Astrocyte of the hippocampus (primary cell): ENCODE data around the gene NXF3.
"Not testable (repeated sequence)": the region's sequence is repeated elsewhere in the genome, so short reads cannot be mapped to it uniquely, and the experiment has no call there.

ENCODE experiments used
- DNase-seq: peaks from one replicate; pipeline ENCODE4 v3.0.0; 2011; ENCODE audit warnings: low read depth, low spot score

The NXF3 gene, protein sequence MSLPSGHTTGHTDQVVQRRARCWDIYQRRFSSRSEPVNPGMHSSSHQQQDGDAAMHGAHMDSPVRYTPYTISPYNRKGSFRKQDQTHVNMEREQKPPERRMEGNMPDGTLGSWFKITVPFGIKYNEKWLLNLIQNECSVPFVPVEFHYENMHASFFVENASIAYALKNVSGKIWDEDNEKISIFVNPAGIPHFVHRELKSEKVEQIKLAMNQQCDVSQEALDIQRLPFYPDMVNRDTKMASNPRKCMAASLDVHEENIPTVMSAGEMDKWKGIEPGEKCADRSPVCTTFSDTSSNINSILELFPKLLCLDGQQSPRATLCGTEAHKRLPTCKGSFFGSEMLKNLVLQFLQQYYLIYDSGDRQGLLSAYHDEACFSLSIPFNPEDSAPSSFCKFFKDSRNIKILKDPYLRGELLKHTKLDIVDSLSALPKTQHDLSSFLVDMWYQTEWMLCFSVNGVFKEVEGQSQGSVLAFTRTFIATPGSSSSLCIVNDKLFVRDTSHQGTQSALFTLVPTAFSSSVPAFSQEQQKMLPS

DNA sequence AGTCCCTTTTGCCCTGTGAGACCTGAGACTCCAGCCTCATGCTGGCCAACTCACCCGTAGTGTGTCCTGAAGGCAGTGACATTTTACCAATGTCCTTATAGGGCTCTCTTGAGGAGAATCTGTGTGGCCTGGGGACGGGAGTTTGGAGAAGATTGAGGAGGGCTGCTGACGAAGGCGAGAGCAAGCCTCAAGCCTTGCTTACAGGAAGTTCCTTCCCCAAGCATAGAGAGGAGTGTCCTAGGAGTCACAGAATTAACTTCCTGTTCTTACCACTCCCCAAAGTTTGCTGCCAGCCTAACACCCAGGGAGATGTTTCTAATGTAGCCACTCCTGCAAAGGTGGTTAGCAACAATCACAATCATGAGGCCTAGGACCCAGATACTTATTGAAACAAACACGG, at the start of gene NXF3:
Gene NXF3, minus strand, starts transcription at position 202 of the 400 bp plus-strand sequence. Its CDS starts 120 bp downstream, at position 82.
- no peak for DNase-seq

DNA sequence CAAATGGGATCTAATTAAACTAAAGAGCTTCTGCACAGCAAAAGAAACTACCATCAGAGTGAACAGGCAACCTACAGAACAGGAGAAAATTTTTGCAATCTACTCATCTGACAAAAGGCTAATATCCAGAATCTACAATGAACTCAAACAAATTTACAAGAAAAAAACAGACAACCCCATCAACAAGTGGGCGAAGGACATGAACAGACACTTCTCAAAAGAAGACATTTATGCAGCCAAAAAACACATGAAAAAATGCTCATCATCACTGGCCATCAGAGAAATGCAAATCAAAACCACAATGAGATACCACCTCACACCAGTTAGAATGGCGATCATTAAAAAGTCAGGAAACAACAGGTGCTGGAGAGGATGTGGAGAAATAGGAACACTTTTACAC, 43.6 kb upstream of the NXF3 start:
- not testable (repeated sequence) for DNase-seq

DNA sequence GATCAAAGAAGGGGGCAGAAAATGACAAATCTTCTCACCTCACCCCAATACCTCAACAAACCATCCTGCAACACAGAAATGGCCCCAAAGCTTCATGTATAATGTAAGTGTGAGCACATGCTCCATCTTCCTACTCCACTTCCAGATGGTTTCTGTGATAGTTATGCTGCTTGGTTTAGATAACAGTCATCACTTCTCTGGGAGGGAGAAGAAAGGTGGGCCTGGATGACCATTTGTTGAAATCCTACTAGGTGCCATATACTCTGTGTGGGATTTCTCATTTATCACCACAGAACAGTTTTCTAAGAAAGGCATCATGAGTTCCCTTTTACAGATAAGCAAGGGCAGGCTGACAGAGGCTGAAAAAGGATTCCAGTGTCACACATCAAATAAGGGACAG, 31.3 kb upstream of the NXF3 start:
- DNase-seq: no peak

DNA sequence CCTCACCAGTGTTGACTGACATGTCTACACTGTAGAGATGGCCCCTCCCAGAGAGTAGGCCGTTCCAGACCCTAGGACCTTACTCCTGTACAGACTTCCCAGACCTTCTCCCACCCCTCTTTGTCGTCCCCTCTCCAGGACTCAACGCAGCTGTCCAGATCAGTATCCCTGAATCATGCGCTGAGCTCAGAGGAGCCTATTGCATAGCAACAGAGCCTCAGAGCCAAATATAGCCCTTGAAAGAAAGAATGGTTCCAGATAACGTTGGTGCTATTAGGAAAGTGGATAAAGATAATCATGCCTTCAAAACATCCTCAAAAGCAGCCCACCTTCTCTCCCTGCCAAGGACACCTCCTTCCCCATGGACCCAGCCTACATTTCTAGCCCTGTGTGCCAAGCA, 27.8 kb upstream of the NXF3 start:
- no peak for DNase-seq

DNA sequence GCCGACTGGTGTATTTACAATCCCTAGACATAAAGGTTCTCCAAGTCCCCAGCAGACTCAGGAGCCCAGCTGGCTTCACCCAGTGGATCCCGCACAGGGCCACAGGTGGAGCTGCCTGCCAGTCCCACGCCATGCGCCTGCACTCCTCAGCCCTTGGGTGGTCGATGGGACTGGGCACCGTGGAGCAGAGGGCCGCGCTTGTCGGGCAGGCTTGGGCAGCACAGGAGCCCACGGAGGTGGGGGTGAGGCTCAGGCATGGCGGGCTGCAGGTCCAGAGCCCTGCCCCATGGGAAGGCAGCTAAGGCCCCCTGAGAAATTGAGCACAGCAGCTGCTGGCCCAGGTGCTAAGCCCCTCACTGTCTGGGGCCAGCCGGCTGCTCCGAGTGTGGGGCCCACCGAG, 24.0 kb upstream of the NXF3 start:
- DNase-seq: not testable (repeated sequence)

DNA sequence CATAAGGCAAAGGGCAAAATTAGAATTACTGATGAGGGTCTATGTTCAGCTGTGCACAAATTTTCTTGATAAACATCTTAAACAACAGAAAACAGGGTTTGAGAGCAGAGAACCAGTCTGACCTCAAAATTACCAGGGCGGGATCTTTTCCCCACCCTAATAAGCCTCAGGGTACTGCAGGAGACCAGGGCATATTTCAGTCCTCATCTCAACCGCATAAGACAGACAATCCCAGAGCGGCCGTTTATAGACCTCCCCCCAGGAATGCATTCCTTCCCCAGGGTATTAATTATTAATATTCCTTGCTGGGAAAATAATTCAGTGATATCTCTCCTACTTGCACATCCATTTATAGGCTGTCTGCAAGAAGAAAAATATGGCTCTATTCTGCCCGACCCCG, 16.6 kb upstream of the NXF3 start:
- DNase-seq: not testable (repeated sequence)

DNA sequence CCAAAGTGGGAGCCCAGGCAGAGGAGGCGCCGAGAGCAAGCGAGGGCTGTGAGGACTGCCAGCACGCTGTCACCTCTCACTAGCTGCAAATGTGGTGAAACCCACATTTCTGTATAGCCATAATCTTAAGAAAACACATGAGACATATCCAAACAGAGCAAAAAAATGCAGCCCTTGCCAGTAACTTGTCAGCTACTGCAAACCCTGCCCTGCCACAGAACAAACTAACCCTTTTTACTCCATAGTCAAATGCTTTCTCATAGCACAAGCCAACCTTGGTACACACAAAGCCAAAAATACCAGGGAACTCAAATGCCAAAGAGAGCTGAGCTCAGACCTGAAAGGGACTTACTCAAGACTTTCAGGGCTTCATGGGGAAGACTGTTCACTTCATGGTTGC, 14.9 kb upstream of the NXF3 start:
- peak; percentile 48 for DNase-seq

DNA sequence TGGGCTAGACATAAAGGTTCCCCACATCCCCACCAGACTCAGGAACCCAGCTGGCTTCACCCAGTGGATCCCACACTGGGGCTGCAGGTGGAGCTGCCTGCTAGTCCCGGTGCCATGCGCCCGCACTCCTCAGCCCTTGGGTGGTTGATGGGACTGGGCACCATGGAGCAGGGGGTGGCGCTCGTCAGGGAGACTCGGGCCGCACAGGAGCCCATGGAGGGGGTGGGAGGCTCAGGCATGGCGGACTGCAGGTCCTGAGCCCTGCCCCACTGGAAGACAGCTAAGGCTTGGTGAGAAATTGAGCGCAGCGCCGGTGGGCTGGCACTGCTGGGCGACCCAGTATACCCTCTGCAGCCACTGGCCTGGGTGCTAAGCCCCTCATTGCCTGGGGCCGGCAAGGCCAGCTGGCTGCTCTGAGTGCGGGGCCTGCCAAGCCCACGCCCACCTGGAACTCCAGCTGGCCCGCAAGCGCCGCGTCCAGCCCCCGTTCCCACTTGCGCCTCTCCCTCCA, 14.3 kb upstream of the NXF3 start:
- not testable (repeated sequence) for DNase-seq

DNA sequence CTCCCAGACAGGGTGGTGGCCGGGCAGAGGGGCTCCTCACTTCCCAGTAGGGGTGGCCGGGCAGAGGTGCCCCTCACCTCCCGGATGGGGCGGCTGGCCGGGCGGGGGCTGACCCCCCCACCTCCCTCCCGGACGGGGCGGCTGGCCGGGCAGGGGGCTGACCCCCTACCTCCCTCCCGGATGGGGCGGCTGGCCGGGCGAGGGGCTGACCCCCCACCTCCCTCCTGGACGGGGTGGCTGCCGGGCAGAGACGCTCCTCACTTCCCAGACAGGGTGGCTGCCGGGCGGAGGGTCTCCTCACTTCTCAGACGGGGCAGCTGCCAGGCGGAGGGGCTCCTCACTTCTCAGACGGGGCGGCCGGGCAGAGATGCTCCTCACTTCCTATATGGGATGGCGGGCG, 11.4 kb upstream of the NXF3 start:
- DNase-seq: not testable (repeated sequence)

DNA sequence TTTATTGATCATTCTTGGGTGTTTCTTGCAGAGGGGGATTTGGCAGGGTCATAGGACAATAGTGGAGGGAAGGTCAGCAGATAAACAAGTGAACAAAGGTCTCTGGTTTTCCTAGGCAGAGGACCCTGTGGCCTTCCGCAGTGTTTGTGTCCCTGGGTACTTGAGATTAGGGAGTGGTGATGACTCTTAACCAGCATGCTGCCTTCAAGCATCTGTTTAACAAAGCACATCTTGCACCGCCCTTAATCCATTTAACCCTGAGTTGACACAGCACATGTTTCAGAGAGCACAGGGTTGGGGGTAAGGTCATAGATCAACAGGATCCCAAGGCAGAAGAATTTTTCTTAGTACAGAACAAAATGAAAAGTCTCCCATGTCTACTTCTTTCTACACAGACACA, 10.9 kb upstream of the NXF3 start:
- DNase-seq: not testable (repeated sequence)

DNA sequence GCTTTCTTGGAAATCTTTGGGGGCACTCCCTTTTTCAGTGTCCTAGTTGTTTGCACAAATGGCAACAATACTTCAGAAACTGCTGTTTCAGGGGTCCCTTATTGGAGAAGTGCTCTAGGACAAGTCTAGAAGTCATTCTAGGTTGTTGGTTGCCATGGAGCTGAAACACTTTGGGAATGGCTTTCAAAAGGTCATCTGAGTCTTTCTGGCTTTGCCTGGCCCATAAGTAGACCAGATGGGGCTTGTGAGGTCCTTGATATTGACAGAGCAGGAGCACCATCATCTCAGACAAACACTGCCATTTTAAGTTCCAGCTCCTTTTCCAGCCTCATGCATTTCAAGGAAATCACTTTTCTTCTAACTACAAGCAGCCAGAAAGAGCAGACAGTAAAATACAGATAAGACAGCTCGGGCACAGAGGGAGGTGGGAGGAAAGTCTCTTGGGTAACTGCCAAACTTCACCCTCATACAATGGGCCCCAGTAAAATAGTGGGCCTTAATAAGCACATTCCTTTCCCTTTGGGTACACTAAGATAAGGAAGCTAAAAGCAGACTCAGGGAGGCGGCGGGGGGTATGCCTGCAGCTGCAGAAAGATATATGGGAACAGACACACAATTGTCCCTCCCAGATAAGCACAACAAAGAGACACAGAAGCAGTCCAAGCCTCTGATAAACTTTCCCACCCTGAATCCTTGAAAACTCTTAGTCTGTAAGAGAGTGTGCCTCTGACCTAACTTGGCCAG, 8.5 kb upstream of the NXF3 start:
- peak; percentile 11 for DNase-seq

DNA sequence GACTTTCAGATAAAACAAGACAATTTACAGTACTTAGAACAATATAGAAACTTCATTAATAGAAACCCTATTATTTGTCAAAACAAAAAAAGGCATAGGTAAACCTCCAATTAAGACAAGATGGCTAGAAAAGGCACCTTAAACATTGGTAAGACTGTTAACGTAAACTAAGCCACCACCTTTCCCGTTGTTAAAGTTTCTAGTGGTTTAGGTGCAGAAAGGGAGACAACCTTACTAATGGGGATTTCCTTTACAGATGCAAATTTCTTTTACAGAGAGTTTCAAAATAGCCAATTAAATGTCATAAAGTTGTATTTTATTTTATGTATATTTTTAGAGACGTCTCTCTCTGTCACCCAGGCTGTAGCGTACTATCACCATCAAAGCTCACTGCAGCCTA, 7.5 kb upstream of the NXF3 start:
- DNase-seq: no peak

DNA sequence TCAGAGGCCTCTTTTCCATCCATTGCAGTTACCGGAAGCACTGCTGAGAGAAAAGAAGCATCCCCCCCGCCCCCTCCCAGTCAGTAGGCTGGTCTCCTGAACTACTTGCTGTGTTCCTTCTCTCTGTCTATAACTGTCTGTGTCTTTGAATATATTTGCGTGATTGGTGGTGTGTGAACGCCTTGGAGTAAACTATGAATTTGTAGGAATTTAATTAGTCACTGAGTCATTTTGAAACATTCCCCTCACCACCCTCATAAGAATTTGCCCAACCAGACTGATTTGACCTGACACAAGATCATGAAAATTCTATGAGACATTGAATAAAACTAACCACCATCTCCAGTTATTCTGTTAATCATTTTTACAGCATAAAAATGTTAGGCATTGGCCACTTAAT, 6.7 kb upstream of the NXF3 start:
- DNase-seq: peak; percentile 20

DNA sequence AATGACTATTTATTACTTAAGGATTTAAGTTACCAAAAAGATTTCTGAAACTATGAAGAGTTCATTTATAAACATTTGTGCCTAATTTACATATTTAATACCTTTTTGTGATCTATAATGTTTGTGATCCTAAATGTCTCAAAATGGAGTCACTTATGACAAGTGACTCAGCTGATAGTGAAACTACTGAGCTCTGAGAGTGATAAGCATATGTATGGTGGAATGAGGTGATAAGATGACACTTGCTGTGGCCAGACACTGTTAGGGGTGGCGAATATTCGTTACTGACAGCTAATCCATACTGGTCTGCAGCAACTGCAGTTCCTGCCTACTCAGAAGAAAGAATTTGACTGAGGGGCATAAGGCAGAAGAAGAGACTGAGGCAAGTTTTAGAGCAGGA, 5.5 kb upstream of the NXF3 start:
- no peak for DNase-seq

DNA sequence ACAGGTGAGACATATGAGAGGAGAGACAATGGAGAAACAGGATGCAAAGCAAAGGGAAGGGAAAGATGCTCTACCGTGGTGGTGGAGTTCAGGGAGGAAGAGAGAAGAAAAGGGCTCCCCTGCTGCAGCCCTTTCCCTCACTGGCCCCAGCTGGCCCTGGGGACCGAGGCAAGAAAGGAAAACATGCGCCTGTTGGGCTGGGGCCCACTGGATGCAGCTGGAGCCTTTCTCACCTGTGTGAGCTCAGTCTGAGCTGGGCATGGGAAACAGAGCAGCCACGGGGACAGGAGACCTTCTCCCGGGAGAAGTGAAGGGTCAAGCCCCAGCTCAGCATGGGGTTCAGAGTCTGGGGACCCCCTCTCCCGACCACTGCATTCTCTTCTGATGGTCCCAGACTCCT, 11.9 kb downstream of the NXF3 start:
- no peak for DNase-seq

DNA sequence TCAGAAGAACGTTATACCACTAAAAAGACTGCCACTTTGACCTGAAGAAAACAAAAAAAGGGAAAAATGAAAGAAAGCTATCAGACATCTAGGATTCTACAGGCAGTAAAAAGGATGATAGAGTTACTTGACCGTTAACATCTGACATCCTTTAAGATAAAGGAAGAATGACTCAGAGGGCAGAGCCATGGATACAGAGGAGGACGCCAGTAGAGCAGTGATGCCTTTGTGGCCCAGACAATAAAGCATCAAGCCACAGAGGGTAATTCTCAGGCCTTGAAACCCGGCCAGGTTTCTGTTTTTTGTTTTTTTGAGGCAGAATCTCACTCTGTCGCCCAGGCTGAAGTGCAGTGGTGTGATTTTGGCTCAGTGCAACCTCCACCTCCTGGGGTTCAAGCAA, 19.5 kb downstream of the NXF3 start:
- DNase-seq: peak; percentile 13

DNA sequence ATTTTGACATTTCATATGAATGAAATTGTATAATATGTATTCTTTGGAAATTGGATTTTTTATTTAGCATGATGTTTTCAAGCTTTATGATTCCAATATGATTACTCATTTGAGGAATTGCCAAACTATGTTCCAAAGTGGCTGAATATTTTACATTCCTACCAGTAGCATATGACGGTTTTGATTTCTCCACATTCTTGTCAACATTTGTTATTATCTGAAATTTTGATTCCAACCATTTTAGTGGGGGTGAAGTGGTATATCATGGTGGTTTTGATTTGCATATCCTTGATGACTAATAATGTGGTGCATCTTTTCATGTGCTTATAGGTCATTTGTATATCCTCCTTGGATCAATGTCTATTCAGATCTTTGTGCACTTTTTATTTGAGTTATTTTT, 26.3 kb downstream of the NXF3 start:
- DNase-seq: no peak

DNA sequence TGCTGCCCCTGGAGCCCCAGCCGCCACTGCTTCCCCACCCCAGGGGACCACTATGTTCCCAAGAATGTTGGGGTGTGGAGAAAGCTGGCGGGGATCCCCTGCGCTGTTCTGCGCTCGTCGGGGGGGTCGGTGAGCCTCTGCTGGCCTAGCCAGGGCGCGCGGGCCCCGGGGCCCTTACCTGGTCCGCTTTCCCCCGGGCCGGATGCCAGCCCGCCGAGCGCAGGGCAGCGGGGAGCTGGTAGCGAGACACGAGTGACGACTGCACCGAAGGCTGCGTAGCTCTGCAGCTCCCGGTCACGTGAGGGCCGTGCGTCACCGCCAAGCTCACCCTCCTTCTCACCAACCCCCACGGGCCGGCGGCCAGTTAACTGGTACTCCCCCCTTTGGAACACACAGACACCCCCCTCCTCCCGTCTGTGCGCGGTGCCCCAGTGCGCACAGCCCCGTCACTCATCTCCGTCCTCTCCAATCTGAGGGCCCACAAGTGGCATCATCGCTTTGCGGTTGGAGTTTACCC, 29.0 kb downstream of the NXF3 start, which contains the start of gene BEX1:
Gene BEX1, minus strand, starts transcription at position 254 of the 517 bp plus-strand sequence. CDS start 897 bp downstream, outside the sequence.
- peak; percentile 73 for DNase-seq

DNA sequence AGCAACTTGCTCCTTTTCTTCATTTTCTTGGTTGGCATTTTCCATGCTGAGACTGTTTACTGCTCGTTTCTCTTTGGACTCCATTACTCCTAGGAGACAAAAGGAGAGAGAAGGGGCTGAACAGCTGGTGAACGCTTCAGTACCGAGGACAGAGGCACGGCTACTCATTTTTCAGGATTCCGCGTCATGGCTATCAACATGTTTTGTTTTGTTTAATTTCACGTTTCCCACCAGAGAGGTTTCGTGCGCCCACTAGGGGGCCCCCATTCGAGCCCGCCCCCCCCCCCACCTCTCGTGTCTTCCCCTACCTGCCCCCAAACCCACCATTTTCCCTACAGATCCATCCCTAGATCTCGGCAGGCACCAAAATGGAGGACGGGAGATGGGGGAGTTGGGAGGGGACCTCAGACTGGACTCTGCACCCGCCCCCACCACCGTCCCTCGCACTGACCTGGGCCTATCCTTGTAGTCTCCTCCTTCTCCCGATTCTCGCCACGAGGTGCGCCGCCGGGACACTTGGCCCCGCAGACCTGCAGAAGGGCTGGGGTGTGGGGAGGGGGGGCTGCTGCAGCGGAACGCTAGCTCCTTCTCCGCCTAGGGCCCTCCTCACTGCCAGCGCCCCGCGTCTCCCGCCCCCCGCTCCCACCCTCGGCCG, 29.6 kb downstream of the NXF3 start:
- DNase-seq: peak; percentile 68

DNA sequence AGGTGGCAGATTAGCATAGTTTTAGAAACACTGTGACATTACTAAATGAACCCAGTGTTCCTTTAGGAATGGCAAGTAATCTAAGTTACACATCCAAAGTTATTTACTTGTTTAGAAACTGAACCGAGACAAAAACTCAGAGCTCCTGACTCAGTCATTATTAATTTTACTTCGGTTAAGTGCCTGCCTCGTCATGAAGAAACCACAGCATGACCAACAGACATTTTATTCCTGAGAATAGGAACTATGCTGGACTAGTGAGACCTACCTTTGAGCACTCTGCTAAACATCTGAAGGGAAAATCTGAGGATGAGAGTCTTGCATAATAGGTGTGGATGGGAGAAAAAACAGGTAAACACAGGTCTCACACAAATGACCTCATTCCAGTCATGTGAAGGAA, 31.5 kb downstream of the NXF3 start:
- DNase-seq: no peak

DNA sequence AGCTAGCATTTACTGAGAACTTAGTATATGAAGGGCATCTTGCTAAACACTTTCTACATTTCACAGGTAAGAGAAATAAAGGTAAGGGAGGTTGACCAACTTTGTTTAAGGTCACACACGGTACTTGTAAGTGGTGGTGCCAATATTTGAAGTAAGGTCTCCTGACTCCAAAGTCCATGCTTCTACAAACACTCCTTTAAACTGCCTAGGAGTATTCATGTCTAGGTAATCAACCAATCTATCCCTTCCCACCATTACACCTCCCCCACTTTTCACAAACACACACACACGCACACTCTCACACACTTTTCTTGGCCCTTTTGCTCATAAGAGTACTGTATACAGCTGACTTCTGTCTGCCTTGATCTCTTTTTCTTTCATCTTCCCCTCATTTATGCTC, 36.0 kb downstream of the NXF3 start:
- no peak for DNase-seq

DNA sequence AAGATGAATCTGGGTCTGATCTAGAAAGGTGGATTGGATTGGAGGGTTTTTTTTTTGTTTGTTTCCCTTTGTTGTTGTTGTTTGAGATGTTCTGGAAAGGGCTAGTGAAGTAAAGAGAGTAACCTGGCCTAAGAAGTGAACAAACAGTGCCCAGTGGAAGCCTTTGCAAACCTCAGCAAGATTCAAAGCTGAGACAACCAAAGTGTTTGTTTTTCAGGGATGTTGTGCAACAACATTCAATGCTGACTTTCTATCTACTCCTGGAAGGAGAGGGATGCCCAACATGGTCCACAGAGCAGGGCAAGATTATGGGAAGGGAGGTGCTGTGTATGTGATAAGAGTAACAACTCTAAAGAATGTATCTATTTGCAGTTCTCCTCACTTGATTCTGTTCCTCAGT, 40.3 kb downstream of the NXF3 start:
- no peak for DNase-seq
